Astrocyte (in vitro differentiated cells and primary cell): Measurements from ENCODE around the gene GPAT3.

Experiments used
- CTCF ChIP-seq: IDR thresholded peaks from 2 replicates; pipeline ENCODE4 v1.5.1; 2011; ENCODE audit warnings: low read depth, mild to moderate bottlenecking, inconsistent platforms, low read length, moderate library complexity; ENCODE audit not compliant: insufficient read depth
- EZH2 ChIP-seq: IDR thresholded peaks from 2 replicates; pipeline ENCODE4 v1.6.1; 2012; ENCODE audit warnings: mild to moderate bottlenecking, low read length, inconsistent platforms; ENCODE audit not compliant: insufficient read depth

GRCh38 chr4:83522239-83522638, 13.7 kb upstream of the GPAT3 start:
- TF ChIP-seq CTCF (no peak), EZH2 (no peak)
